ENCODE data around the gene ZNF438. TPM values are rescaled to one million over a fixed set of nuclear protein-coding genes. Genes with fewer than 3 reads are reported as not detected.

Gene ZNF438
- total and polyA plus RNA-seq, 2 of the 4 experiments (the other 2 are of a cell fraction): 1.8 to 2.9 TPM

GRCh38 chr10:30818010-30818660 lies 213.5 kb downstream of the ZNF438 start (continued):
- TF ChIP-seq NFE2L2 (IDR thresholded peaks at IDR 0.05; ENCODE audit: low read depth, low read length): no peak

- no peak overlapping the region for H3K9ac ChIP-seq (ENCODE audit: low read depth, low read length)
- H3K18ac ChIP-seq (ENCODE audit: low read depth, low read length): peak overlapping the region; percentile 70
- ChIA-PET CTCF (no interaction called here), POLR2A (ENCODE audit: unreplicated experiment) (interaction anchor here (0.7 kb wide), 1 partner anchor 69 kb away, joined by 3 read pairs; no protein-coding TSS in a partner anchor)
- peaks cover 33% of the 10 kb centered on the region for H3K9me1 ChIP-seq (ENCODE audit: insufficient read depth, low read length)
- H3K4me1 ChIP-seq (ENCODE audit: control insufficient read depth, insufficient read depth, low read length): peaks cover 40% of the 10 kb centered on the region
- H3K56ac ChIP-seq (ENCODE audit: extremely low read depth, insufficient read depth, low read length): no peak overlapping the region
- ATAC-seq (ENCODE audit: low read depth) (no peak), DNase-seq (no peak)
- peak overlapping the region; percentile 89 for H2AK5ac ChIP-seq (ENCODE audit: low read depth, low read length)
- H2BK5ac ChIP-seq (ENCODE audit: low read depth, low read length, poor library complexity, severe bottlenecking): no peak overlapping the region
- H2BK15ac ChIP-seq (ENCODE audit: low read depth, low read length): peak overlapping the region; percentile 4; the same call in 2 of the 3 replicates
- H3K14ac ChIP-seq (replicated peaks; ENCODE audit: low read depth, low read length): peak overlapping the region; percentile 67
- peak overlapping the region; percentile 13; the same call in 1 of the 2 replicates for H3K23ac ChIP-seq (ENCODE audit: low read depth, low read length)
- H3K27ac ChIP-seq (ENCODE audit: insufficient read depth, low read length): peak overlapping the region; percentile 94; the same call in 1 of the 2 replicates
- peak overlapping the region; percentile 60 for H2AK9ac ChIP-seq (replicated peaks; ENCODE audit: low read depth, low read length, poor library complexity)
- peak overlapping the region; percentile 91 for H2BK120ac ChIP-seq (ENCODE audit: low read depth, low read length)
- no peaks in the 10 kb centered on the region for H3K36me3 ChIP-seq (ENCODE audit: control insufficient read depth, insufficient read depth, low read length)
- H3K4me2 ChIP-seq (ENCODE audit: low read depth, low read length): no peak overlapping the region
- peaks cover 0 to 5% of the 10 kb centered on the region in 2 experiments; a peak in 2 of 4 replicates for H3K79me1 ChIP-seq (ENCODE audit: low read depth in 1 of 2, low read length in 2 of 2)
- dilution Hi-C loops (cut with HindIII; ENCODE audit: low sequenced_read_pairs, unreplicated experiment): no loop called here
- peak overlapping the region; percentile 92 for H3K4ac ChIP-seq (ENCODE audit: low read depth, low read length)
- no TSS peak for BruUV-seq (replicated peaks)
- H4K91ac ChIP-seq (ENCODE audit: insufficient read depth, low read depth, low read length): peak overlapping the region; percentile 69; the same call in 1 of the 2 replicates
- peak overlapping the region; percentile 68 for H2AFZ ChIP-seq (replicated peaks; ENCODE audit: low read length, poor library complexity)
- H2BK20ac ChIP-seq (ENCODE audit: low read depth, low read length): peak overlapping the region; percentile 78; the same call in 1 of the 2 replicates
- peak overlapping the region; percentile 59; the same call in 1 of the 2 replicates for H4K5ac ChIP-seq (ENCODE audit: low read depth, low read length)
- H4K8ac ChIP-seq (ENCODE audit: low read depth in 2 of 2, low read length in 2 of 2): peak overlapping the region; percentile 36 to 37; a peak in 2 of 4 replicates
- in situ Hi-C loops (cut with MboI; ENCODE audit: low sequenced_read_pairs): no loop called here
- H3K4me3 ChIP-seq (ENCODE audit: insufficient read depth, low read depth, low read length): no peak overlapping the region
- H3K27me3 ChIP-seq (ENCODE audit: control insufficient read depth, insufficient read depth, low read length): no peaks in the 10 kb centered on the region
- H3K9me3 ChIP-seq (ENCODE audit: control insufficient read depth, insufficient read depth, low read length): no peaks in the 10 kb centered on the region
- intact Hi-C loops (cut with micrococcal nuclease): no loop called here
- 100% methylated on average over 1 of the region's 5 CpGs; no CpG with 5 or more reads in 1 of the 2 experiments for WGBS, 2 experiments (ENCODE audit: extremely low coverage in 2 of 2, insufficient read length in 1 of 2)
- no peaks in the 10 kb centered on the region for H4K20me1 ChIP-seq (ENCODE audit: insufficient read depth, low read length)
- TF ChIP-seq CEBPB (IDR thresholded peaks at IDR 0.05; ENCODE audit: low read depth, low read length) (no peak), CHD1 (IDR thresholded peaks at IDR 0.05; ENCODE audit: low read depth, low read length) (no peak), RAD21 (IDR thresholded peaks at IDR 0.05; ENCODE audit: low read length) (no peak), CTCF (conservative IDR thresholded peaks at IDR 0.05; ENCODE audit: low read depth, low read length) (no peak), NFE2L2 (IDR thresholded peaks at IDR 0.05; ENCODE audit: low read depth, low read length) (no peak), MAZ (IDR thresholded peaks at IDR 0.05; ENCODE audit: borderline replicate concordance, low read depth, low read length) (no peak), RCOR1 (IDR thresholded peaks at IDR 0.05; ENCODE audit: insufficient replicate concordance, low read length) (no peak), POLR2A (IDR thresholded peaks at IDR 0.05; ENCODE audit: low read depth, low read length) (no peak), FOS (IDR thresholded peaks at IDR 0.05; ENCODE audit: low read depth, low read length) (no peak), SMC3 (IDR thresholded peaks at IDR 0.05; ENCODE audit: low read depth, low read length) (no peak), BHLHE40 (IDR thresholded peaks at IDR 0.05; ENCODE audit: low read depth, low read length) (no peak), RFX5 (IDR thresholded peaks at IDR 0.05; ENCODE audit: low read depth, low read length) (no peak), MXI1 (IDR thresholded peaks at IDR 0.05; ENCODE audit: borderline replicate concordance, low read depth, low read length) (no peak), ELK1 (IDR thresholded peaks at IDR 0.05; ENCODE audit: borderline replicate concordance, low read depth, low read length) (no peak)
Observed at GRCh38 chr10:30817541-30817940, 214.1 kb downstream of the ZNF438 start.
